Suprapubic skin (tissue), 3 donors: ENCODE results near the gene C16orf86.
"Not testable (repeated sequence)": the region's sequence is repeated elsewhere in the genome, so short reads cannot be mapped to it uniquely, and the experiment has no call there.

Source experiments
- POLR2A ChIP-seq, 2 donors: fragments of 450-650 bp; IDR thresholded peaks; one replicate each; pipeline ENCODE4 v1.6.1; 2017; ENCODE audit warnings: antibody characterized with exemption in 2 of 2, mild to moderate bottlenecking in 2 of 2, moderate library complexity in 2 of 2
- TF ChIP-seq, protein P1 (sequence below), 2 donors: fragments of 200-600 bp in 1 of 2; fragments of 450-650 bp in 1 of 2; sonication (generic) in 1 of 2; IDR thresholded peaks; one replicate each; pipeline ENCODE4 v1.5.1; 2016 to 2019; ENCODE audit warnings: antibody characterized with exemption in 2 of 2, mild to moderate bottlenecking in 1 of 2, moderate library complexity in 1 of 2

DNA sequence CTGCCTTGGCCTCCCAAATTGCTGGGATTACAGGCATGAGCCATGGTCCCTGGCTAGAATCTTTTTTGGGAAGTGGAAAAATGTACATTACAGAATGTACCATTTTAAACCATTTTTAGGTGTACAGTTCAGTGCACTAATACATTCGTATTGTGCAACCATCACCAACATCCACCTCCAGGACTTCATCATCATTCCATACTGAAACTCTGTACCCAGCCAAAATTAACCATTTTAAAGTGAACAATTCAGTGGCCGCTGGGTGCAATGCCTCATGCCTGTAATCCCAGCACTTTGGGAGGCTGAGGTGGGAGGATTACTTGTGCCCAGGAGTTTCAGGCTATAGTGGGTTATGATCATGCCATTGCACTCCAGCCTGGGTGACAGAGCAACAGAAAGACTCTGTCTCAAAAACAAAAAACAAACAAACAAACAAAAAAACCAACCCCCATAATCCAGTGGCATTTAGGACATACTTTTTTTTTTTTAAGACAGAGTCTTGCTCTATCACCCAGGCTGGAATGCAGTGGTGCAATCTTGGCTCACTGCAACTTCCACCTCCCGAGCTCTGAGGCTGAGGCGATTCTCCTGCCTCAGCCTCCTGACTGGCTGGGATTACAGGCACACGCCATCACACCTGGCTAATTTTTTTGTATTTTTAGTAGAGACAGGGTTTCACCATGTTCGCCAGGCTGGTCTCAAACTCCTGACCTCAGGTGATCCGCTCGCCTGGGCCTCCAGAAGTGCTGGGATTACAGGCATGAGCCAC is 27.1 kb downstream of the C16orf86 start:
- TF ChIP-seq, protein P1, sequence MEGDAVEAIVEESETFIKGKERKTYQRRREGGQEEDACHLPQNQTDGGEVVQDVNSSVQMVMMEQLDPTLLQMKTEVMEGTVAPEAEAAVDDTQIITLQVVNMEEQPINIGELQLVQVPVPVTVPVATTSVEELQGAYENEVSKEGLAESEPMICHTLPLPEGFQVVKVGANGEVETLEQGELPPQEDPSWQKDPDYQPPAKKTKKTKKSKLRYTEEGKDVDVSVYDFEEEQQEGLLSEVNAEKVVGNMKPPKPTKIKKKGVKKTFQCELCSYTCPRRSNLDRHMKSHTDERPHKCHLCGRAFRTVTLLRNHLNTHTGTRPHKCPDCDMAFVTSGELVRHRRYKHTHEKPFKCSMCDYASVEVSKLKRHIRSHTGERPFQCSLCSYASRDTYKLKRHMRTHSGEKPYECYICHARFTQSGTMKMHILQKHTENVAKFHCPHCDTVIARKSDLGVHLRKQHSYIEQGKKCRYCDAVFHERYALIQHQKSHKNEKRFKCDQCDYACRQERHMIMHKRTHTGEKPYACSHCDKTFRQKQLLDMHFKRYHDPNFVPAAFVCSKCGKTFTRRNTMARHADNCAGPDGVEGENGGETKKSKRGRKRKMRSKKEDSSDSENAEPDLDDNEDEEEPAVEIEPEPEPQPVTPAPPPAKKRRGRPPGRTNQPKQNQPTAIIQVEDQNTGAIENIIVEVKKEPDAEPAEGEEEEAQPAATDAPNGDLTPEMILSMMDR (IDR thresholded peaks at IDR 0.05): not testable (repeated sequence)
- not testable (repeated sequence) for TF ChIP-seq POLR2A (IDR thresholded peaks at IDR 0.05)
